SK-N-MC (cell line): ENCODE data around the gene EN2.

Experiments used
- EZH2 ChIP-seq: fragments of 200-600 bp; sonication (generic); IDR thresholded peaks from one replicate; pipeline ENCODE4 v1.6.1; 2017; ENCODE audit warnings: antibody characterized with exemption
- POLR2AphosphoS5 ChIP-seq: IDR thresholded peaks from 2 replicates; pipeline ENCODE4 v1.6.1; 2012; ENCODE audit warnings: mild to moderate bottlenecking, low read depth, low read length, borderline replicate concordance

DNA sequence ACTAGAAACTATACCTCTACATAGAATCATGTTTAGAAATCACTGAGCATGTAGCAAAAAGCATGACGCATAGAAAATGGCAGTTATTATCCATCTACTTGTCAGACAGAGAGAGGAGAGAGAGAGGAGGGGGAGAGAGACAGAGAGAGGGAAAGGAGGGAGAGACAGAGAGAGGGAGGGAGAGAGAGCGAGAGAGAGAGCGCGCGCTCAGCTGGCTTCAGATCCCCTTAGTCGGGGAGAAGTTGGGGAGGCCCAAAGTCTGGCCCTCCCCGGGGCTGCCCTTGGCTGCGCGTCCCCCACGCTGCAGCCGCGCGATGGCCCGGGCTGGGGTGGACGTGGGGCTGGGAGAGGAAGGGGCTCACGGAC lies 51.4 kb downstream of the EN2 start:
- TF ChIP-seq POLR2AphosphoS5 (no peak), EZH2 (no peak)
